MM.1S (cell line): Measurements from ENCODE around the gene PRR36.

Experiments
- DNase-seq: peaks from one replicate; pipeline ENCODE4 v3.0.0-alpha.2; 2015
- H2AFZ ChIP-seq: fragments of 300-600 bp; sonication (generic); 2 replicates; pipeline ENCODE4 v1.6.0; 2016; ENCODE audit warnings: antibody characterized with exemption, low read length
- H3F3A ChIP-seq: fragments of 300-600 bp; sonication (generic); 2 replicates; pipeline ENCODE4 v1.6.1; 2016; ENCODE audit warnings: mild to moderate bottlenecking, antibody characterized with exemption, low read length, moderate library complexity, mixed read lengths; ENCODE audit not compliant: insufficient read depth
- H3K27ac ChIP-seq: fragments of 300-600 bp; sonication (generic); 2 replicates; pipeline ENCODE4 v1.5.1; 2016; ENCODE audit warnings: mild to moderate bottlenecking, low read length
- H3K27me3 ChIP-seq: fragments of 300-600 bp; sonication (generic); replicated peaks from 2 replicates; pipeline ENCODE4 v1.6.0; 2016; ENCODE audit warnings: low read length; ENCODE audit not compliant: insufficient read depth
- H3K36me3 ChIP-seq: fragments of 300-600 bp; sonication (generic); replicated peaks from 2 replicates; pipeline ENCODE4 v1.6.1; 2016; ENCODE audit warnings: mild to moderate bottlenecking, low read length, mixed read lengths; ENCODE audit not compliant: insufficient read depth
- H3K4me1 ChIP-seq: fragments of 300-600 bp; sonication (generic); 2 replicates; pipeline ENCODE4 v1.6.1; 2016; ENCODE audit warnings: low read length, mixed read lengths
- H3K4me2 ChIP-seq: fragments of 300-600 bp; sonication (generic); 2 replicates; pipeline ENCODE4 v1.6.0; 2016; ENCODE audit warnings: low read depth, low read length
- H3K4me3 ChIP-seq: fragments of 300-600 bp; sonication (generic); 2 replicates; pipeline ENCODE4 v1.5.1; 2016; ENCODE audit warnings: low read length, mixed read lengths
- H3K79me2 ChIP-seq: fragments of 300-600 bp; sonication (generic); 2 replicates; pipeline ENCODE4 v1.6.1; 2016; ENCODE audit warnings: mixed run types, low read length, mixed read lengths
- H3K9ac ChIP-seq: fragments of 300-600 bp; sonication (generic); 2 replicates; pipeline ENCODE4 v1.6.1; 2016; ENCODE audit warnings: low read length, mixed read lengths
- H3K9me2 ChIP-seq: fragments of 300-600 bp; sonication (generic); replicated peaks from 2 replicates; pipeline ENCODE4 v1.6.1; 2016; ENCODE audit warnings: mild to moderate bottlenecking, low read length, mixed read lengths; ENCODE audit not compliant: insufficient read depth
- H3K9me3 ChIP-seq: fragments of 300-600 bp; sonication (generic); replicated peaks from 2 replicates; pipeline ENCODE4 v1.6.1; 2016; ENCODE audit warnings: mild to moderate bottlenecking, low read length, mixed read lengths; ENCODE audit not compliant: insufficient read depth
- H4K20me1 ChIP-seq: fragments of 300-600 bp; sonication (generic); 2 replicates; pipeline ENCODE4 v1.6.1; 2016; ENCODE audit warnings: mild to moderate bottlenecking, low read length, moderate library complexity, mixed read lengths; ENCODE audit not compliant: insufficient read depth
- CTCF ChIP-seq: fragments of 300-600 bp; sonication (generic); IDR thresholded peaks from 2 replicates; pipeline ENCODE4 v1.5.1; 2016; ENCODE audit warnings: antibody characterized with exemption, low read length, mixed read lengths
- EZH2 ChIP-seq: fragments of 300-600 bp; sonication (generic); optimal IDR thresholded peaks from 2 replicates; pipeline ENCODE3; 2017; ENCODE audit warnings: low read depth, mild to moderate bottlenecking, antibody characterized with exemption, low read length, mixed read lengths
- EZH2phosphoT487 ChIP-seq: fragments of 300-600 bp; sonication (generic); IDR thresholded peaks from 2 replicates; pipeline ENCODE4 v1.6.1; 2018; ENCODE audit warnings: antibody characterized with exemption, low read length

The PRR36 gene

GRCh38 chr19:7871437-7872305 is 2.5 kb downstream of the PRR36 start:
- TF ChIP-seq EZH2phosphoT487 (no peak), CTCF (no peak), EZH2 (no peak)
- Histone ChIP-seq H3K27me3 (peaks cover 24% of the 10 kb centered on the region), H3K4me1 (peaks cover 11% of the 10 kb centered on the region; the same call in 1 of the 2 replicates), H3K9me3 (no peaks in the 10 kb centered on the region), H4K20me1 (no peaks in the 10 kb centered on the region), H3K27ac (no peak overlapping the region), H2AFZ (peak overlapping the region; percentile 31; the same call in 1 of the 2 replicates), H3K9me2 (no peaks in the 10 kb centered on the region), H3K4me3 (no peak overlapping the region), H3F3A (peaks cover 12% of the 10 kb centered on the region), H3K36me3 (no peaks in the 10 kb centered on the region), H3K79me2 (no peaks in the 10 kb centered on the region), H3K9ac (no peak overlapping the region), H3K4me2 (peak overlapping the region; percentile 30; the same call in 1 of the 2 replicates)
- no peak for DNase-seq

GRCh38 chr19:7870571-7871436 is 3.4 kb downstream of the PRR36 start:
- Histone ChIP-seq H3K4me1 (peaks cover 11% of the 10 kb centered on the region; the same call in 1 of the 2 replicates), H4K20me1 (no peaks in the 10 kb centered on the region), H3K9me3 (no peaks in the 10 kb centered on the region), H3K4me2 (no peak overlapping the region), H3K4me3 (no peak overlapping the region), H3K27me3 (peaks cover 17% of the 10 kb centered on the region), H3K9me2 (no peaks in the 10 kb centered on the region), H3K9ac (no peak overlapping the region), H3K27ac (no peak overlapping the region), H3F3A (peaks cover 12% of the 10 kb centered on the region), H3K36me3 (no peaks in the 10 kb centered on the region), H3K79me2 (no peaks in the 10 kb centered on the region), H2AFZ (no peak overlapping the region)
- no peak for TF ChIP-seq CTCF
- TF ChIP-seq EZH2 = no peak
- no peak for TF ChIP-seq EZH2phosphoT487
- DNase-seq = peak; percentile 78

GRCh38 chr19:7869910-7870511 is 4.2 kb downstream of the PRR36 start:
- Histone ChIP-seq H4K20me1 (no peaks in the 10 kb centered on the region), H3K4me1 (peaks cover 17% of the 10 kb centered on the region), H3K27me3 (peaks cover 10% of the 10 kb centered on the region), H3K9me2 (no peaks in the 10 kb centered on the region), H3K9me3 (no peaks in the 10 kb centered on the region), H2AFZ (peak overlapping the region; percentile 81), H3F3A (peaks cover 12% of the 10 kb centered on the region), H3K9ac (no peak overlapping the region; the same call in 1 of the 2 replicates), H3K27ac (no peak overlapping the region; the same call in 1 of the 2 replicates), H3K79me2 (no peaks in the 10 kb centered on the region), H3K4me3 (peak overlapping the region; percentile 59), H3K36me3 (no peaks in the 10 kb centered on the region), H3K4me2 (peak overlapping the region; percentile 96)
- TF ChIP-seq CTCF = no peak
- TF ChIP-seq EZH2 = no peak
- no peak for TF ChIP-seq EZH2phosphoT487
- DNase-seq = peak; percentile 56
